Measurements from ENCODE around the gene NDUFA12.
A peak's percentile ranks its signal among the peaks of the same experiment; 100 is the strongest.
"Not testable (repeated sequence)": the region's sequence is repeated elsewhere in the genome, so short reads cannot be mapped to it uniquely, and the experiment has no call there.

Gene NDUFA12

GRCh38 chr12:95003213-95003920 is at the start of gene NDUFA12:
NDUFA12 (minus strand) TSS chr12:95003697; CDS start chr12:95003680, 17 bp downstream.
- DNase-seq, result peak; percentile 94

DNA sequence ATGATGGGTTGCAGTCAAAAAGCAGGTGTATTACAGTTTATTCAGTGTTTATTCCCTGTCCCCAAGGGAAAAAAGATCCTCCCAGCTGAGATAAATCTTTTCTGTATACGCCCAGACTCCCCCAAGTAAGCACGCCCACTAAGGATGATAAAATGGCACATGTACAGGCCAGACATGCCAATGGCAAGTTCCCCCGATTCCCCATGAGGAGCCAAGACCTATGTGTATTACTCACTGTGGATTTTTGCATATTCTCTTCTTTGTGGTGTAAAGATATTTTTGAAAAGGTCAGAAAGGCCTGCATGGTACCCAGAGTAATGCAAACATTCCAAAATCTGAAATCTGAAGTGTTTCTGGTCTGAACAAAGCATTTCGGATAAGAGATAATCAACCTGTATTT is 47.7 kb upstream of the NDUFA12 start:
- DNase-seq, result no peak

DNA sequence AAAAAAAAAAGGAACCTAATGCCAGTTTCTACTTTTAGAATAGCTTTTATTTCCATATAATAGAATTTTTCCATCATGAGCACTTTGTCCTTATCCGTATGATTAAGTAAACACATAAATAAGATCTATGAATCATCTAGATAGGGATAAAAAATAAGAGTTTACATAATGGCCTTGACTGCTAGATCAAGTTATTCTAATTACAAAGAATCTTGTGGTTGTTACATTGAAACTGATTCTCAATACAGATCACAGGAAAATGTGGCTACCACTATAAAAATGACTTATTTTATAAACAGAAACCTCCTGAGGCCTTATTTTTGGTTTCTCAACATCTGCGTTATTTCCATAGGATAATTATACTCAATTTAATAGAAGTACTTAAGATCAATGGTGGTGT is 34.4 kb upstream of the NDUFA12 start:
- DNase-seq, result no peak

DNA sequence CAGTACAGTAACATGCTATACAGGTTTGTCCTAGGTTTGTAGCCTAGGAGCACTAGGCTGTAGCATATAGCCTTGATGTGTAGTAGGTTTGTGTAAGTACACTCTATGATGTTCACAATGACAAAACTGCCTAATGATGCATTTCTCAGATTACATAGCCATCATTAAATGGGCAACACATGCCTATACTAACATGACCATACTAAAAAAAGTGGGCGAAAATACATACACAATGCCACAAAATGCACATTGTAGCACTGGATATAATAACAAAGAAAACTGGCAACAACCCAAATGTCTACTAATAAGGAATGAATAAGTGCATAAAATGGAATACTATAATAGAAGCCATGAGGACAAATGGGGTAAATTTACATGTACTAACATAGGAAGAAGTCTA is 31.3 kb upstream of the NDUFA12 start:
- no peak for DNase-seq

- DNase-seq, result no peak
These were observed 19.0 kb upstream of the NDUFA12 start for GRCh38 chr12:95022477-95022876.

DNA sequence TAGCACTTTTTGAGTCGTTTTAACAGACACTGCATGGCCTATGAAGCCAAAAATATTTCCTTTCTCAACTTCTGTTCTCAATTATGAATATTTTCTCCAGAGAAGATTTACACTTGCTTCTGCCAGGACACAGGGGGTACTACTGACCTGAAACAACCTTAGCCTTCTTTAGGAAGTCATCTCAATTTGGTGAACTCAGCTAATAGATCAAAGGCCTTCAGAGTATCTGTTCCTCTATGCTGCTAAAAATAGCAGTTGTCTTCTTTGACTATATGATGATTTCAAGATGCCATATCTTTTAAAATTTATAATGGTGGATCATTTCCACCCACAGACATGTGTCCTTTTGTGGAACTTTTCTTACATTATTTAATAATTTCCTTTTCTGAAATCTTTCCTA is 14.0 kb upstream of the NDUFA12 start:
- no peak for DNase-seq

- DNase-seq, result no peak
These were observed 12.6 kb upstream of the NDUFA12 start for GRCh38 chr12:95016120-95016519.

DNA sequence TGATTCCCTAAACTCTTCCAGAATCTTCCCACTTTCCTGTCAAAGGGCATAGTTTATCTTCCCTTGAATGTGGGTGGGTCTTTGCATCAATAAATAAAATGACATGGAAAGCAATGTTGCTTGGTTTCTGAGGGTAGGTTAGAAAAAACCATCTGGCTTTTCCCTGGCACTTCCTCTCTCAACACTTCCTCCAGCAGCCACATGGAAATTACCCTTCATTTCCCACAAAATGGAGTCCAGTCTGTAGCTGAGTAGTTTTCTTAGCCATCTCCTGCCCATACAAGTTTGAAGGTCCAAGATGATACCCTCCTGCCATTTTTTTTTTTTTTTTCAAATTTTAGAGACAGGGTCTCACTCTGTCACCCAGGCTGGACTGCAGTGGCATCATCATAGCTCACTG is 11.1 kb upstream of the NDUFA12 start:
- no peak for DNase-seq

GRCh38 chr12:95006206-95006605 is 2.7 kb upstream of the NDUFA12 start:
- DNase-seq, result no peak

DNA sequence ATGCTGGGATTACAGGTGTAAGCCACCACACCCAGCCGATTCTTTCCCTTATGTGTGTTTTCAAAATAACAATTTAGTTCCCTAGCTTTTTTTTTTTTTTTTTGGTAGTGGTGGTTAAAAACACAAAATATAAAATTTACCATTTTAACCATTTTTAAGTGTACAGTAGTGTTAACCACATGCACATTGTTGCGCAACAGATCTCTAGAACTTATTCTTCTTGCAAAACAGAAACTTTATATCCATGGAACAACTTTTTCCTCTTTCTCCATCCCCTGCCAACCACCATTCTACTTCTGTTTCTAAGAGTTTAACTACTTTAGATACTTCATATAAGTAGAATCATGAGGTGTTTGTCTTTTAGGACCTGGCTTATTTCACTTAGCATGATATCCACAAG is 1.1 kb upstream of the NDUFA12 start:
- no peak for DNase-seq

DNA sequence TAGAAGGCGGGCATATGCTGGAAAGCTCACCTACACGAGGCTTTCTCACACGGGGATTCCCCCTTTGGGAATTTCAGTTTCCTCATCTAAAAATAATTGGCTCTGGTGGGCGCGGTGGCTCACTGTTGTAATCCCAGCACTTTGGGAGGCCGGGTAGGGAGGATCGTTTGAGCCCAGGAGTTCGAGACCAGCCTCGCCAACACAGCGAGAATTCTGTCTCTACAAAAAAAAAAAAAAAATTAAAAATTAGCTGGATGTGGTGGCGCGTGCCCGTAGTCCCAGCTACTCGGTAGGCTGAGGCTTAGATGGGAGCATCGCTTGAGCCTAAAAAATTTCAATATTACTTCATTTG is 400 bp upstream of the NDUFA12 start:
- no peak for DNase-seq

DNA sequence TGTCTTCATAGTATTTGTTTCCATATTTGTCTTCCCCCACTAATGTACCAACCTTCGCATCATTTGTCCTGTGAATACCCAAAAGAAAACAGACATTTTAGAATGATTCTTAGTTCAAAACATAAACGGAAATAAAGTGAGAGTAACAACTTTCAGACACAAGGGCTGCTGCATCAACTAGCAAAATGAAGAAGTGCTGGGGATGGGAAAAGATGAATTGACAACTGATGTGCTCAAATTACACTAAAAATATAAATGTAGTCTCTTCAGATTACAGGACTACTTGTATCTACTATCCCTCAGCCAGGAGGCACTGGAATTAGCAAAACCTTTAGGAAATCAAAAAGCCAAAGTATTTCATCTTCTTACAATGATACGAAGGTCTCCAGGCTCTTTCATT is 743 bp downstream of the NDUFA12 start:
- DNase-seq, result no peak

DNA sequence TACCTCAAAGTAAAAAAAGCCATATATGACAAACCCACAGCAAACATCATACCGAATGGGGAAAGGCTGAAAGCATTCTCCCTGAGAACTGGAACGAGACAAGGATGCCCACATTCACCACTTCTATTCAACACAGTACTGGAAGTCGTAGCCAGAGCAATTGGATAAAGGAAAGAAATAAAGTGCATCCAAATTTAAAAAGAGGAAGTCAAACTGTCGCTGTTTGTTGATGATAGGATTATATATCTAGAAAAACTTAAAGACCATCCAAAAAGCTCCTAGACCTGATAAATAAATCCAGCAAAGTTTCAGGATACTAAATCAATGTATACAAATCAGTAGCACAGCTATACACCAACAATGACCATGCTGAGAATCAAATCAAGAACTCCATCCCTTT is 5.2 kb downstream of the NDUFA12 start:
- DNase-seq, result no peak

GRCh38 chr12:94997726-94998125 is 5.8 kb downstream of the NDUFA12 start:
- no peak for DNase-seq

GRCh38 chr12:94997061-94997460 is 6.4 kb downstream of the NDUFA12 start:
- no peak for DNase-seq

GRCh38 chr12:94994312-94994711 is 9.2 kb downstream of the NDUFA12 start:
- no peak for DNase-seq

GRCh38 chr12:94993855-94994254 is 9.6 kb downstream of the NDUFA12 start:
- DNase-seq, result not testable (repeated sequence)

- DNase-seq, result no peak
These were observed 13.3 kb downstream of the NDUFA12 start for GRCh38 chr12:94990222-94990621.

DNA sequence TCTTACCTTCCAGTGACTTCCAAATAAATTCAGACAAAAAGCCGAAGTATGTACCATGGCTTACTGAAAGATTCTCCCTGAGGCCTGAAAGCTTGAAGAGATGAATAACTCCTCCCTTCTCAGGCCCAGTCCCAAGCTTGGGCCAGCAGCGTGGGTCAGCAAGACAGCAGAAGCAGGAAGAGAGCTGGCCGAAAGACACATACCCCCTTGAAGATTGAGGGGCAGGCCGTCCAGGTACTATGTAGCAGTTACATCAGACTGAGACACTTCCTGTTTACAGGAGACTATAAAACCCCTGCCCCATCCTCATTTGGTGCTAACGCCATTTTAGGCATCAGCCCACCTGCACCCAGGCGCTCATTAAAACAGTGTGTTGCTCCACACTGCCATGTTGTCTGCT is 15.0 kb downstream of the NDUFA12 start:
- no peak for DNase-seq

- DNase-seq, result no peak
These were observed 15.7 kb downstream of the NDUFA12 start for GRCh38 chr12:94987801-94988200.

DNA sequence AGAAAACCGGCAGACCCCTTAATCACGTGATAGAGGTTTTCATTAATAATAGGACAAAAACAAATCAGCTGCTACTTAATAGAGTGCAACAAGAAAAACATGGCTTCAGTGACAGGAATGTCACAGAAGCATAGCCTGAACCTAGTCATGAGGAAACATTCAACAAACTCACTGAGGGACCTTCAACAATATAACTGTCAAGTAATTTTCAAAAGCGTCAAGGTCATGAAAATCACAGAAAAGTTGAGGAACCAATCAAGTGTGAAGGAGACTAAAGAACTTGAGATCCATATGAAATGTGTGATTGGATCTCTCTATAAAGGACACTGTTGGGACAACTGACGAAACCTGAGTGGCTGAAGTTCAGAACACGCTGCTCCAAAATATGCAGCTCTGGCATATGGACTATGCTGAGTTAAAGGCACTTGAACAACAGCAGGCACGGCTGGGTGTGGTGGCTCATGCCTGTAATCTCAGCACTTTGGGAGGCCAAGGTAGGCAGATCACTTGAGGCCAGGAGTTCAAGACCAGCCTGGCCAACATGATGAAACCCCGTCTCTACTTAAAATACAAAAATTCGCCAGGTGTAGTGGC is 16.3 kb downstream of the NDUFA12 start:
- no peak for DNase-seq

GRCh38 chr12:94985099-94985498 is 18.4 kb downstream of the NDUFA12 start:
- not testable (repeated sequence) for DNase-seq

DNA sequence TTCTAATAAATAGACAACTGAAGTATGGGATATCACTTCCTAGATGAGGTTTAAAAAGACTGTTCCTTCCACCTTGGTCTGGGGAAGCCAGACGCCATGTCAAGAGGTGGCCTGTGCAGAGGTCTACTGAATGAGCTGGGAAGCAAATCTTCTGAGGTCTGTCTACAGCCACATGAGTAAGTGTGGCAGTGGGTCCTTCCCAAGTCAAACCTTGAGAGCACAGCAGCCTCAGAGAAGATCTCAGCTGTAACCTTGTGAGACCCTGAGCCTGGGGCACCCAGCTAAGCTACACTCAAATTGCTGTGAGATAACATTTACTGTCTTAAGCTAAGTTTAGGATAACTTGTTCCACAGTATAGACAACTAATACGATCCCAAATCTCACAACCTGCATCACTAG is 20.2 kb downstream of the NDUFA12 start:
- DNase-seq, result no peak

- no peak for DNase-seq
These were observed 21.0 kb downstream of the NDUFA12 start for GRCh38 chr12:94982456-94982855.

GRCh38 chr12:94980577-94980976 is 22.9 kb downstream of the NDUFA12 start:
- DNase-seq, result no peak
